ENCODE measurements around the gene TCP10L. TPM values are rescaled to one million over a fixed set of nuclear protein-coding genes. Genes with fewer than 3 reads are reported as not detected.

TCP10L gene
- total and polyA plus RNA-seq, 2 of the 8 experiments (the other 6 are each of a cell fraction or from before 2014, with no cell fraction given), result 0.45 to 0.99 TPM

DNA sequence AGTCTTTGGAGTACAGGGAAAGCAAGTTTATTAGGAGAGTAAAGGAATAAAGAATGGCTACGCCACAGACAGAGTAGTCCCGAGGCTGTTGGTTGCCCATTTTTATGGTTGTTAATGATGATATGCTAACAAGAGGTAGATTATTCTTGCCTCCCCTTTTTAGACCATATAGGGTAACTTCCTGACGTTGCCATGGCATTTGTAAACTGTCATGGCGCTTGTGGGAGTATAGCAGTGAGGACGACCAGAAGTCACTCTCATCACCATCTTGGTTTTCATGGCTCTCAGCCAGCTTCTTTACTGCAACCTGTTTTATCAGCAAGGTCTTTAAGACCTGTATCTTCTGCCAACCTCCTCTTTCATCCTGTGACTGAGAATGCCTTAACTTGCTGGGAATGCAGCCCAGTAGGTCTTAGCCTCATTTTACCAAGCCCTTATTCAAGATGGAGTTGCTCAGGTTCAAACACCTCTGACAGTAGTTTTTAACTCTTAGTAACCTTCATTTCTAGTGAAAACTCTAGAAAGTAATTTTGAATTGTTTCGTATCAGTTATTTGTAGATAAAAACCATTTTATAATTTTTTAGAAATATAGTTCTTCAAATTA lies 26.2 kb downstream of the TCP10L start:
- Histone ChIP-seq H3K4me1 (replicated peaks in 1 of 4; ENCODE audit: control insufficient read depth in 3 of 4, insufficient read depth in 4 of 4, low read length in 3 of 4) (peaks cover 4 to 13% (median 8%) of the 10 kb centered on the region in 4 experiments; a peak in 5 of 7 replicates), H3K23me2 (ENCODE audit: low read depth, low read length) (no peaks in the 10 kb centered on the region), H2BK15ac (ENCODE audit: low read length) (no peak overlapping the region), H3K36me3 (ENCODE audit: control insufficient read depth in 2 of 4, insufficient read depth in 4 of 4, low read length in 3 of 4) (no peaks in the 10 kb centered on the region), H3K79me1 (ENCODE audit: low read depth, low read length) (no peaks in the 10 kb centered on the region), H3K4me3 (ENCODE audit: extremely low read depth in 1 of 4, insufficient read depth in 2 of 4, low read depth in 3 of 4, low read length in 4 of 4) (no peak overlapping the region), H4K20me1 (replicated peaks in 1 of 2; ENCODE audit: control insufficient read depth in 1 of 2, insufficient read depth in 2 of 2, low read length in 2 of 2) (no peaks in the 10 kb centered on the region), H3K27me3 (replicated peaks in 1 of 4; ENCODE audit: control insufficient read depth in 3 of 4, extremely low read depth in 1 of 4, insufficient read depth in 3 of 4, low read length in 3 of 4) (no peaks in the 10 kb centered on the region), H3K56ac (replicated peaks; ENCODE audit: insufficient read length, low read depth, low read length) (no peak overlapping the region), H2AFZ (ENCODE audit: low read length) (no peak overlapping the region), H2BK12ac (ENCODE audit: low read depth, low read length) (peak overlapping the region; percentile 50; the same call in 1 of the 2 replicates), H3K9ac (replicated peaks in 1 of 4; ENCODE audit: extremely low read depth in 1 of 4, low read depth in 3 of 4, low read length in 3 of 4) (no peak overlapping the region), H3K27ac (ENCODE audit: low read depth, low read length) (no peak overlapping the region), H3K18ac (ENCODE audit: extremely low read depth, low read length) (no peak overlapping the region), H3K23ac (ENCODE audit: insufficient read length) (no peak overlapping the region), H4K5ac (ENCODE audit: insufficient read length, low read depth, low read length) (no peak overlapping the region), H4K91ac (replicated peaks; ENCODE audit: insufficient read length, low read length) (no peak overlapping the region), H3K79me2 (ENCODE audit: control insufficient read depth in 1 of 2, insufficient read depth in 2 of 2, low read length in 2 of 2) (no peaks in the 10 kb centered on the region), H2AK5ac (ENCODE audit: low read depth, low read length) (0 out of 2 replicates have a peak overlapping the region, but pooled peaks have one; percentile 44), H4K8ac (ENCODE audit: extremely low read depth, insufficient read depth, low read length) (no peak overlapping the region), H3K9me3 (ENCODE audit: insufficient read depth in 2 of 2, low read depth in 1 of 2, low read length in 1 of 2) (no peaks in the 10 kb centered on the region), H2BK5ac (ENCODE audit: low read depth, low read length) (no peak overlapping the region), H3K4me2 (ENCODE audit: insufficient read depth in 1 of 2, low read depth in 2 of 2, low read length in 2 of 2) (no peak overlapping the region), H3K4ac (replicated peaks; ENCODE audit: insufficient read length, low read depth, low read length) (no peak overlapping the region), H2BK20ac (ENCODE audit: low read length) (peak overlapping the region; percentile 64; the same call in 1 of the 2 replicates), H2BK120ac (replicated peaks; ENCODE audit: low read depth, low read length) (peak overlapping the region; percentile 64), H3K14ac (ENCODE audit: insufficient read length) (no peak overlapping the region)
- POLR2A ChIA-PET (ENCODE audit: partially characterized antibody), result no interaction called here
- TF ChIP-seq JUN (IDR thresholded peaks at IDR 0.05; ENCODE audit: low read depth, low read length) (no peak), YY1 (IDR thresholded peaks at IDR 0.05; ENCODE audit: low read depth, low read length) (peak; percentile 45; the same call in 1 of the 2 replicates)
- no peak for FAIRE-seq
- WGBS, 2 experiments (ENCODE audit: extremely low coverage in 1 of 2, insufficient coverage in 1 of 2, insufficient read length in 1 of 2, insufficient replicate concordance in 2 of 2, low coverage in 1 of 2, low lambda C conversion rate in 2 of 2, missing lambda C conversion rate in 1 of 2), result 92% methylated on average over 6 of the region's 6 CpGs; no CpG with 5 or more reads in 1 of the 2 experiments
- CTCF ChIA-PET (ENCODE audit: partially characterized antibody), result interaction anchor here (0.7 to 2.5 kb wide), 3 partner anchors 12 to 153 kb away, joined by 3 to 5 read pairs (median 5); no protein-coding TSS in a partner anchor
- no peak for DNase-seq (ENCODE audit: low read depth in 1 of 2, low spot score in 2 of 2)

Measured in H1 (cell line).